ENCODE measurements around the gene WFDC2.

The WFDC2 gene, protein sequence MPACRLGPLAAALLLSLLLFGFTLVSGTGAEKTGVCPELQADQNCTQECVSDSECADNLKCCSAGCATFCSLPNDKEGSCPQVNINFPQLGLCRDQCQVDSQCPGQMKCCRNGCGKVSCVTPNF

DNA sequence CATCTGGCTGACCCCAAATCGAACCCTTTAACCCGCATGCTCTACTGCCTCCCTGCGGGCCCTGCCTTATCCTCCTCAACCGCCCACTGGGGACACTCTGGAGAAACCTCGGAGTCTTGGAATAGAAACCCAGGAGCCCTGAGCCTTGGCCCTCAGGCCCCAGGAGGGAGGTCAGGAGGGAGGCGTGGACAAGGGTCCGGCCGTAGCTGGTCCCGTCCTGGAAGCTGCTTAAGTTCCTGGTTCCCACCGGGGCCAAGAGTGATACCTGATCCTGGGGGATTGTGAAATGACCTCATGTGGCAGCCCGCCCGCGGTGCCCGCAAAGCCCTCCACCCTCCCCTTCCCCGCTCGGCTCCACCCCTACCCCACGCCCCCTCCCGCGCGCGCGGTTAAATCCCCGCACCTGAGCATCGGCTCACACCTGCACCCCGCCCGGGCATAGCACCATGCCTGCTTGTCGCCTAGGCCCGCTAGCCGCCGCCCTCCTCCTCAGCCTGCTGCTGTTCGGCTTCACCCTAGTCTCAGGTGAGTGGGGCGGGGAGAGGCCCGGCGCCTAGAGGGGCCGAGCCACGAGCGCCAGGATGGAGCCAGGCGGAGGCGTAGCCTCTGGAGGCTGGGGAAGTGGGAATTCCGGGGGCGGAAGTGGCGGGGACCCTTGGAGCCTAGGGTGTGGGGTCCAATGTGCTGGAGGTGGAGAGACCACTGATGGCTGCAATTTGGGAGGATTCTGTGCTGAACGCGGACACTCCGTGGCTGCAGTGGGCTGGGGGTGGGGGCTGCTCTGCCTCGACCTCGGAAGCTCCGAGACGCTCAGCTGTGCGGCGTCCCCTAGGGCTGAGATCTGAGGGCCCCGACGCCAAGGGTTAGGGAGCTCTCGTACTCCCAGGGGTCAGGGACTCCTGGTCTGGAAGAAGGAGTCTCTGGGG is at the start of gene WFDC2:
TSS of gene WFDC2 (plus strand) at position 418 of the 926 bp plus-strand sequence. CDS start at position 447, 29 bp downstream.
- no peaks in the 10 kb centered on the region for H3K9me3 Mint-ChIP-seq
- DNase-seq (peak in 1 of 2 donors; percentile 13), ATAC-seq (peak; percentile 57)
- peak within 1 kb of the TSS in 1 of 2 donors; percentile 68 for H3K27ac Mint-ChIP-seq
- H3K4me1 Mint-ChIP-seq: peaks cover 10% of the 10 kb centered on the region
- H3K27me3 Mint-ChIP-seq: peaks cover 39% of the 10 kb centered on the region
- H3K4me3 Mint-ChIP-seq: peak within 1 kb of the TSS; percentile 76 to 79

DNA sequence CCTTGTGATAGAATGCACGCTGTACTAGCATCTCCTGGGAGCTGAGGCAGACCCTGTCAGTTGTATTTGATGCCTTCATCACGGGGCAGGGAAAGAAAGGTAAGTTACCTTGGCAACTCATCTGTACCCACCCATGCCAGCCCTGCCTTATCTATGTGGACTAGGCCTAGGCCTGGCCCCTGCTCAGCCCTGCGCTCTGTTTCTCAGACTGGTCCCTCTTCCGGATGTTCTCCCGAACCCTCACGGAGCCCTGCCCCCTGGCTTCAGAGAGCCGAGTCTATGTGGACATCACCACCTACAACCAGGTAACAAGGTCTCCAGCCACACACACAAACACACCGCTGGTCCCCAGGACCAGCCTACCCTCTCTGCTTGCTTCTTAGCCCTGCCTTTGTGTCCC is 49.4 kb upstream of the WFDC2 start:
- ATAC-seq (no peak), DNase-seq (no peak)
- Mint-ChIP-seq H3K27ac (peak overlapping the region; percentile 44 to 85), H3K9me3 (no peaks in the 10 kb centered on the region), H3K4me3 (no peak overlapping the region), H3K4me1 (peaks cover 39% of the 10 kb centered on the region), H3K27me3 (no peaks in the 10 kb centered on the region)

DNA sequence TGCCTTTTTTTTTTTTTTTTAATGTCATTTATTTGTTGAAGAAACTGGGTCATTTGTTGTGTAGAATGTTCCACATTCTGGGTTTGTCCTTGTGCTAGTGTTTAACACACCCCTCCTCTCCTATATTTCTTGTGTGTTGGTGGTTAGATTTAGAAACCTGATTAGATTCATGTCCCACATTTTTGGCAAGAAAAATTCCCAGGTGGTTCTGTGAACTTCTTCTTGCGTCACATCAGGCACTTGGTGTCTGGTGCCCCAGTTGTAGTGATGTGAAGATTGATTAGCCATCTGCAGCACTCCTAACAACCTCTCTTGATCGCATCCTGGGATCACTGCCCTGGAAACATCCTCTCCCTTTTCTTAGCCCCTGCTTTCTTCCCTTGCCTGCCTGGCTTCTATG is 45.9 kb upstream of the WFDC2 start:
- H3K27ac Mint-ChIP-seq: no peak overlapping the region

DNA sequence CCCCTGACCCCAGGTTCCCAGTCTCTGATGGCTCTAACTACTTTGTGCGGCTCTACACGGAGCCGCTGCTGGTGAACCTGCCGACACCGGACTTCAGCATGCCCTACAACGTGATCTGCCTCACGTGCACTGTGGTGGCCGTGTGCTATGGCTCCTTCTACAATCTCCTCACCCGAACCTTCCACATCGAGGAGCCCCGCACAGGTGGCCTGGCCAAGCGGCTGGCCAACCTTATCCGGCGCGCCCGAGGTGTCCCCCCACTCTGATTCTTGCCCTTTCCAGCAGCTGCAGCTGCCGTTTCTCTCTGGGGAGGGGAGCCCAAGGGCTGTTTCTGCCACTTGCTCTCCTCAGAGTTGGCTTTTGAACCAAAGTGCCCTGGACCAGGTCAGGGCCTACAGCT is 44.0 kb upstream of the WFDC2 start:
- DNase-seq: no peak
- no peaks in the 10 kb centered on the region for H3K9me3 Mint-ChIP-seq
- H3K4me3 Mint-ChIP-seq: no peak overlapping the region
- no peaks in the 10 kb centered on the region for H3K27me3 Mint-ChIP-seq
- no peak for ATAC-seq
- H3K4me1 Mint-ChIP-seq: no peaks in the 10 kb centered on the region
- H3K27ac Mint-ChIP-seq: no peak overlapping the region

More for the DNA sequence above, 45.9 kb upstream of the WFDC2 start:
- ATAC-seq: no peak
- no peaks in the 10 kb centered on the region for H3K27me3 Mint-ChIP-seq
- peaks cover 9% of the 10 kb centered on the region for H3K4me1 Mint-ChIP-seq
- H3K9me3 Mint-ChIP-seq: no peaks in the 10 kb centered on the region
- DNase-seq: no peak
- H3K4me3 Mint-ChIP-seq: no peak overlapping the region

DNA sequence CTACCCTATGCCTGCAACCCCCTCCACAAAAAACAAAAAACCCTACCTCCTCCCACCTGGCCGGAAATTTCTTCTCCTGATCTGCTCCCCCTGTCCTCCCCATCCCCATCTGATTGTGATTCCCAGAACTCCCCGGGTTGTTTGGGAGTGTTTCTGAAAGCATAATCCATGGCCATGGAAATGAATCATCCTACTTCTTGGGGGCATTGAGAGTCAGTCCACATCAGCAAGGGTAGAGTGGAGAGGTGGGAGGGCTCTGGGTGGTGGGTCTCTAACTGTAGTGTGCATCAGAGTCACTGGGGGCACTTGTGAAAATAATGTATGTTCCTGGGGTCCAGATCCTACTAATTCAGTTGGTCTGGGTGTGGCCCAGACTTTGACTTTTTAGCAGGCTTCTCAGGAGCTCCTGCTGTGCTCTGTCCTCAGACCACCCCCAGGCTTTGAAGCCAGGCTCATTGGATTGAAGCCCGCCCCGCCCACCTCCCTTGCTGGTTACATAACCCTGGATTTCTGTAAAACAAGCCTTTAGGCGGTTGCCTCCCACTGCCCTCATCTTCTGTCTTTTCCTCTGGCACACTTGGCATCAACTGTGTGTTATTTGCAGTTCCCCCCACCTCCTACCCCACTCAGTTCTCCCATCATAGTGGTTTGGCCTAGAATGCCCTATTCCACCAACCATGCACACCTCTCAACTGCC is 43.1 kb upstream of the WFDC2 start:
- peak overlapping the region in 1 of 2 donors; percentile 85 for H3K27ac Mint-ChIP-seq
- ATAC-seq: no peak
- H3K27me3 Mint-ChIP-seq: no peaks in the 10 kb centered on the region
- H3K4me3 Mint-ChIP-seq: no peak overlapping the region
- H3K9me3 Mint-ChIP-seq: no peaks in the 10 kb centered on the region
- no peaks in the 10 kb centered on the region for H3K4me1 Mint-ChIP-seq
- DNase-seq: no peak

DNA sequence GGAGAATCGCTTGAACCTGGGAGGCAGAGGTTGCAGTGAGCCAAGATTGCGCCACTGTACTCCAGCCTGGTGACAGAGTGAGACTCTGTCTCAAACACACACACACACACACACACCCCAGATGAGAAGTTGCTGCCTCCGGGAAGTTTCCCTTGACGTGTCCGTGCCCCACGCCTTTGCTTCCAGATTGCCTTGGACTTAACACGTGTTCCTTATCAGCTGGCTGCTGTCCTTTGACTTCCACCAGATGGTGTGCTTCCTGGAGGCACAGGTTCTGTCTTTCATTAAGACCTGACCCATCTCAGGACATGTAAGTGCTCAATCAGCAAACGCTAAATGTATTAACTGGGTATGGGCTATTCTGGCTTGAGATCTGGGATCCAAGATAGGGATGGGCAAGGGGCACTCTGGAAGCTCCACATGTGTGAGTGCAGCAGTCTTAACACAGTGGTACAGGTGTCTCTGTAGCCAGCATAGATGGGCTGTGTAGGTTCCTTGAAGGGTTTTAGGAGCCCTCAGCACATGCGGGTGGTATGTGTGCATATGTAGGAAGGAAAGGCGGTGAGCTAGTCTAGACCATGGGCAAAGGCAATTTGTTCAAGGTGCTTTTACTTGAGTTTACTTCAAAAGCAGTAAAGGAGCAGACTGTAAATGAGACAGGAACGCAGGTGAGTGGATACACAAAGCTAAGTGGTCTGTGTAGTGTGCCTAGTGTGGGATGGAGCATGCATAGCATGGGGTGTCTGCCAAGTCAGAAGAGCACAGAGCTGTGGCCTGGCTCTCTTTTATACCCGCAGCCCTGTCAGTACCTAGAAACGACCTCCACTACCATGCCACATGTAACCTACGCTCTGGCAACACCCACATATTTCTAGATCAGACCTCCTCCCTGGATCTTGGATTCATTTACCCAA is 42.1 kb upstream of the WFDC2 start:
- peaks cover 7% of the 10 kb centered on the region for H3K4me1 Mint-ChIP-seq
- no peak overlapping the region for H3K27ac Mint-ChIP-seq
- DNase-seq: no peak
- no peak for ATAC-seq
- no peaks in the 10 kb centered on the region for H3K9me3 Mint-ChIP-seq
- no peaks in the 10 kb centered on the region for H3K27me3 Mint-ChIP-seq
- H3K4me3 Mint-ChIP-seq: no peak overlapping the region

DNA sequence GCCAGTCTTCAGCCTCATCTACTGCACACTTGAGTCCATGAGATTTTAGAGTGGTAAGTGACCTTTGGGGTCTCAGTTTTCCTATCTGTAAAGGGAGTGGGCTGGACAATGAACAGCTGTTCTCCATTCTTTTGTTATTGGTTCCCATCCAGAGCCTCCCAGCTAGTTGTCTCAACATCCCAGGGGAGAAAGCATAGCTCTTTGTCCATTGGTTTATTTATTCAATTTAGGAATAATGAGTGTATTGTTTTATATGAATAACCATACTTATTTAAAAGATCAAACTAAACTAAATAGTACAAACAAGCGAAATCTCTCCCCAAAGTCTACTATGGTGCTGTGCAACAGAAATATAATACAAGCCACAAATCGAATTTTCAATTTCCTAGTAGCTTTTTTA is 39.9 kb upstream of the WFDC2 start:
- no peaks in the 10 kb centered on the region for H3K9me3 Mint-ChIP-seq
- peaks cover 20% of the 10 kb centered on the region for H3K4me1 Mint-ChIP-seq
- no peak overlapping the region for H3K4me3 Mint-ChIP-seq
- no peak for ATAC-seq
- no peak for DNase-seq
- H3K27me3 Mint-ChIP-seq: no peaks in the 10 kb centered on the region
- H3K27ac Mint-ChIP-seq: no peak overlapping the region

DNA sequence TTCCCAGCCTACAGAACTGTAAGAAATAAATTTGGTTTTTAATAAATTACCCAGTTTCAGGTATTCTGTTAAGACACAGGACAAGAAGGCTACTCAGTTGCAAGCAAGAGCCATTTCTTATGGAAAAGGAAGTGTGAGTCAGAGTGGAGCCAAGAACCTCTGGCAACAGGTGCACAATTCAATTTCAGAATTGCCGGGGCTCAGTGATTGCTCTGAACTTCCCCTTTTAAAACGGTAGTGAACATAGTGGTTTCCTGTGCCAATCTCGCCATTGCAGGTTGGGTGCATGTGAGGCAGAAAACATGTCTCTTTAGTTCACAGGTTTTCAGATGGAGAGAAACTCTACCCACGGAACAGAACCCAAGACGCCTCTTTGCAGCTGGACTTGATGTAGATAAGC is 37.3 kb upstream of the WFDC2 start:
- DNase-seq: peak in 1 of 2 donors; percentile 30
- H3K9me3 Mint-ChIP-seq: no peaks in the 10 kb centered on the region
- H3K27me3 Mint-ChIP-seq: no peaks in the 10 kb centered on the region
- ATAC-seq: peak; percentile 44
- no peak overlapping the region for H3K27ac Mint-ChIP-seq
- H3K4me1 Mint-ChIP-seq: peaks cover 28% of the 10 kb centered on the region
- no peak overlapping the region for H3K4me3 Mint-ChIP-seq

DNA sequence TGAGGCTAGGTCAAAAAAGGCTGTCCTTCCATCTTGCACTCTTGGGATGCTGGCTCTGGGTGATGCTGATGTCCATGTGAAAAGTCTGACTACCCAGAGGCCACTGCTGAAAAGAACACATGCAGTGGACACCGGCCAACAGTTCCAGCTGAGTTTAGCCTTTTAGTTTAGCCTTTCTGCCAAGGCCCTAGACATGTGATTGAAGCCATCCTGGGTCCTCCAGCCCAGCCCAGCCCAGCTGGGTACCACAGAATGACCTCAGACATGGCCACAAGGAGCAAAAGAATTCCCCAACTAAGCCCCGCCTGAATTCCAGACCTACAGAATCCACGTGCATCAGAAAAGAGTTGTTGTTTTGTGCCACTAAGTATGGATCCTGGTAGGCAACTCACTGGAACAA is 36.2 kb upstream of the WFDC2 start:
- H3K4me1 Mint-ChIP-seq: peaks cover 28% of the 10 kb centered on the region
- H3K27ac Mint-ChIP-seq: no peak overlapping the region
- H3K9me3 Mint-ChIP-seq: no peaks in the 10 kb centered on the region
- H3K27me3 Mint-ChIP-seq: no peaks in the 10 kb centered on the region
- ATAC-seq (no peak), DNase-seq (no peak)
- H3K4me3 Mint-ChIP-seq: no peak overlapping the region

DNA sequence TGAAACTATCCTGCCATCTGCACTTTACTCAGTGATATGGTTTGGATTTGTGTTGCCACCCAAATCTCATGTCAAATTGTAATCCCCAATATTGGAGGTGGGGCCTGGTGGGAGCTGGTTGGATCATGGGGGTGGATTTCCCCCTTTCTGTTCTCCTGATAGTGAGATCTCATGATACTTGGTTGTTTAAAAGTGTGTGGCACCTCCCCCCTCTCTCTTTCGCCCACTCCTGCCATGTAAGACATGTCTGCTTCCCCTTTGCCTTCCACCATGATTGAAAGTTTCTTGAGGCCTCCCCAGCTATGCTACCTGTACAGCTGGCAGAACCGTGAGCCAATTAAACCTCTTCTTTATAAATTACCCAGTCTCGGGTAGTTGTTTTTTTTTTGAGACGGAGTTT is 35.6 kb upstream of the WFDC2 start:
- H3K27me3 Mint-ChIP-seq: no peaks in the 10 kb centered on the region
- no peak overlapping the region for H3K27ac Mint-ChIP-seq
- ATAC-seq: no peak
- H3K4me1 Mint-ChIP-seq: peaks cover 28% of the 10 kb centered on the region
- H3K9me3 Mint-ChIP-seq: no peaks in the 10 kb centered on the region
- DNase-seq: no peak
- no peak overlapping the region for H3K4me3 Mint-ChIP-seq

DNA sequence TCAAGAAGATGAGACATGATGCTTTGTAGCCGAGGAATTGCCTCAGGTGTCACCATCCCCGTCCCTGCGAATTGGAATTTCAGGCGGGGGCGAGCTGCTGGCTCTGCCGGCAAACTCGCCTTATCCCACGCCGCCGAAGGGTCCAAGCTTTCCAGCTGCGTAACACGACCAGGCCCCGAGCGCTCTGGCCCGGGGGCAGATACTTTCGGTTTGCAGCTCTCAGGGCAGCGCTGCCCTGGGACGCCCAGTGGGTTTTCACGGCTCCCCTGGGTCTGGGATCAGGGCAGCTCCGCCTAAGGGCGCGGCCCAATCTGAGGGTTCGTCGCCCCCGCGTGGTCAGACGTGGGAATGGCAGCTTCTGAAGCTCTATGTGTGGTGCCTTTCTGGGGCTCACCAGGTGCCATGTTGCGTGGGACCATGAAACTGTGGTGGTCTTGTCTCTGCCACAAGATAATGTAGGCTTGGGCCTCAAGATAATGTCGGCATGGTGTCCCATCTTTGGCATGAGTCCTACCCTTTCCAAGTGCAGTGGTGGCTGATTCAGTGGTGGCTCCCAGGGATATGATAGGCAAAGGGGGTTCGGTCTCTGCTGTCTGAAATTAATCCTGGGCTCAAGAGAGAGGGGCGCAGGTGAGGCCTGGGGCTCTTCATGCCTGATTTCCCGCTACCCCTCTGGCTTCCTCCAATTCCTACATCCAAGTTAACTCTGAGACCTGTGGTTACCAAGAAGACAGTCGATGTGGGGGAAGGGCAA is 32.6 kb upstream of the WFDC2 start:
- peaks cover 27% of the 10 kb centered on the region for H3K4me1 Mint-ChIP-seq
- no peaks in the 10 kb centered on the region for H3K9me3 Mint-ChIP-seq
- ATAC-seq (peak; percentile 99), DNase-seq (peak; percentile 87)
- H3K4me3 Mint-ChIP-seq: peak overlapping the region; percentile 85 to 92
- no peaks in the 10 kb centered on the region for H3K27me3 Mint-ChIP-seq
- peak overlapping the region; percentile 81 to 93 for H3K27ac Mint-ChIP-seq

DNA sequence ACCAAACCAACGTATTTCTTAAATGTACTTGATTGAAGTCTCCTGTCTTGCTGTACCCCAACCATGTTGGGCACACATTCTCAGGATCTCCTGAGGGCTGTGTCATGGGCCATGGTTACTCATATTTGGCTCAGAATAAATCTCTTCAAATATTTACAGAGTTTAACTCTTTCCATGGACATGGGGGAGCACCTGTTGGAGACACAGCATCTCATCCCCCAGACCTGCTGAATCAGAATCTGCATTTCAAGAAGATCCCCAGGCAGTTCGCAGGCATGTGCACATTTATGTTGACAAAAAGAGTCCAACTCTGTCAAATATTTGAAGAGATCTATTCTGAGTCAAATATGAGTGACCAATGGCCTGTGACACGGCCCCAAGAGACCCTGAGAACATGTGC is 29.1 kb upstream of the WFDC2 start:
- DNase-seq (no peak), ATAC-seq (no peak)
- no peaks in the 10 kb centered on the region for H3K9me3 Mint-ChIP-seq
- peaks cover 23% of the 10 kb centered on the region for H3K4me1 Mint-ChIP-seq
- H3K27ac Mint-ChIP-seq: no peak overlapping the region
- peaks cover 13% of the 10 kb centered on the region for H3K27me3 Mint-ChIP-seq
- no peak overlapping the region for H3K4me3 Mint-ChIP-seq

DNA sequence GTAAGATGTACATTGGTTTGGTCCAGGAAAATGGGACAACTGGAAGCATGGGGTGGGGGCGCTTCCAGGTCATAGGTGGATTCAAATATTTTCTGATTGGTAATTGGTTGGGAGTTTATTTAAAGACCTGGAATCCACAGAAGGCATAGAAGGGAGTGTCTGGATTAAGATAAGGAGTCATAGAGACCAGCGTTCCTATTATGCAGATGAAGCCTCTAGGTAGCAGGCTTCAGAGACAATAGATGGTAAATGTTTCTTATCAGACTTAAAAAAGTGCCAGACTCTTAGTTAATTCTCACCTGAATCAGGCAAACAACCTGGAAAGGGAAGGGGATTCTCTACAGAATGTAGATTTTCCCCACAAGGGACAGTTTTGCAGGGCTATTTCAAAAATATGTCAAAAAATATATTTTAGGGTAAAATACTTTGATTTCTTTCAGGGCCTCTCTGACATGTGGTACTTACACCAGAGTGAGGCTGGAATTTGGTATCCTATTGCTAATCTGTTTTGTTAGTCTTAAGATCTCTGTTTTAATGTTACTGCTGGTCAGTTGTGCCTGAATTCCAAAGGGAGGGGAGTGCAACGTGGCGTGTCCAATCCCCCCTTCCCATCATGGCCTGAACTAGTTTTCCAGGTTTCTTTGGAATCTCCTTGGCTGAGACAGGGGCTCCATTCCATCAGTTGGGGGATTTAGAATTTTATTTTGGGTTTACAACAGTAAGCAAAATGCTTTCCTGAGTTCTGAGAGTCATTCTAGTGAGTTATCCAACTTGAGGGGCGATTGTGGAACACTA is 28.5 kb upstream of the WFDC2 start:
- no peak for DNase-seq
- no peak overlapping the region for H3K27ac Mint-ChIP-seq
- H3K9me3 Mint-ChIP-seq: no peaks in the 10 kb centered on the region
- H3K4me1 Mint-ChIP-seq: peaks cover 23% of the 10 kb centered on the region
- ATAC-seq: no peak
- H3K4me3 Mint-ChIP-seq: no peak overlapping the region
- peaks cover 16% of the 10 kb centered on the region for H3K27me3 Mint-ChIP-seq

DNA sequence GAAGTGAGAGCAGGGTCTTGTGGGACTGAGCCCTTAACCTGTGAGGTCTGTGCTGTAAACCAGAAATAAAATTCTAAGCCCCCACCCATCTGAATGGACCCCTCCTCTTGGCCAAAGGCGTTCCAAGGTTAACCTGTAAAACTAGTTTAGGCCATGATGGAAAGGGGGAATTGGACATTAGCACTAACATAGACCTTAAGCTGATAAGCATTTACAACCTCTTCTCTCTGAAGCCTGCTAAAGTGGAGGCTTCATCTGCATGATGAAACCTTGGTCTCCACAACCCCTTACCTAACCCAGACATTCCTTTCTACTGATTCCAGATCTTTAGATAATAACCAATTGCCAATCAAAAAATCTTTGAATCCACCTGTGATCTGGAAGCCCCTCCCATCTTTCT is 27.8 kb upstream of the WFDC2 start:
- DNase-seq (no peak), ATAC-seq (no peak)
- Mint-ChIP-seq H3K9me3 (no peaks in the 10 kb centered on the region), H3K27me3 (peaks cover 16% of the 10 kb centered on the region), H3K27ac (peak overlapping the region in 1 of 2 donors; percentile 17), H3K4me1 (peaks cover 20% of the 10 kb centered on the region), H3K4me3 (no peak overlapping the region)
